Measurements from ENCODE around the gene ASCL3.
"Not testable (repeated sequence)": the region's sequence is repeated elsewhere in the genome, so short reads cannot be mapped to it uniquely, and the experiment has no call there.

ASCL3 gene

DNA sequence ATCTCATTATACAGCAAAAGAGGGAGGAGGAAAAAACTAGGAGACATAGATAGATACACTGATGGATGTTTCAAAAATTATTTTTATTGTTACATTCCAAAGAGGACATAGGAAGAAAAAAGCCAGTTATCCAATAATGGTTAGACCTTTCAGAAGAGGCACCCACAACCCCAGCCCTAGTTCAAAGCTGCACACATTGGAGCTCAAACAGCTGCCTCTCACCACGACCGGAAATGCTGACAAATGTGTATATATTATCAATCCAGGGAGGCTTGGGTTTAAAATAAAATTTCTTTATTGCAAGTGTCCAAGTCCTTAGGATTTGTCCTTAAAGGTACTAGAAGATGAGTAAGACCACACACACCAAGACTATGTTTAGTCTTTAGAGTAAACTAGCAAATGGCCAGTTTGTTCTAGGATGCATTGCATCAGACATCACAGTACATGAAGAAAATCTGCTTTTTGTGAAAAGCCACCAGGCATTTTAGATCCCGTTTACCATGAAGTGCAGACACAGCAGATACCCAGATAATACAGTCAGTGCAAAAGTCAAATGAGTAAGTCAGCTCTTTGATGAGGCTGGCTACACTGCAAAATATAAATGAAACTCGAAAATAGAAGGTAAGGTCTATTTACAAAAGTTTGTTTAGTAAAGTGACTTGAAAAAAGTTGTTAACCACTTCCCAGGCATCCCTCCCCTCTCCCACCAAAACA, 4.6 kb upstream of the ASCL3 start:
- DNase-seq, result no peak

DNA sequence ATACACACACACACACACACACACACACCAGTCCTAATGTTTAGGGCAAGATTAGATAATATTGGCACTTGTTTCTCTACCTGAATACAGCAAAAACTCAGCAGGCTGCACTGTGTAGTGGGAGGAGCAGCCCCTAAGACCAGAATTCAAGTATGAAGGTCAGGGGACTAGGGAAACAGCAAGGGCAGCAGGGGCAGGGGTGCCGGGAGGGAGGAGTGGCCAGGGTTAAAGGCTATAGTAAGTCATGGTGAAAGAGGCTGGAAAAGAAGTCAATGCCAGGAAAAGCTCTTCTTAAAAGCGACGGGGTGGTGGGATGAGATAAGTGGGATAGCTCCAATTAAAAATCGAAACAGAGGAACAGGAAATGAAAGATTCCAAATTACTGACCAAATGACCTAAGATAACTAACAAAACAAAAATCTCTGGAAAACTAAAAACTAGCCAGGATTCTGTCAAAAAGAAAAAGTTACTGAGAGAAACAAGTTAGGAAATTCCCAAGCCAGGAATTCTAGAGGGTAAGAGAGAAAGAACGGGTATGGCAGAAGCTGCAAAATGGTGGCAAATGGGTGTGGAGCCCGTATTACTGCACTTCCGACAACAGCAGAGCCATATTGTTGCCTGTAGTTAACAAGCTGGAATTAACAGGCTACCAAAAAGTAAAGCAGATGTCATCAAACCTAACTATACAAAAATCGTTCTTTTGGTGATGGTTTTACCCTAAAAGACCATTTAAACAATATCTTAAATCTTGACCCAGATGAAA, 1.3 kb downstream of the ASCL3 start:
- no peak for DNase-seq

DNA sequence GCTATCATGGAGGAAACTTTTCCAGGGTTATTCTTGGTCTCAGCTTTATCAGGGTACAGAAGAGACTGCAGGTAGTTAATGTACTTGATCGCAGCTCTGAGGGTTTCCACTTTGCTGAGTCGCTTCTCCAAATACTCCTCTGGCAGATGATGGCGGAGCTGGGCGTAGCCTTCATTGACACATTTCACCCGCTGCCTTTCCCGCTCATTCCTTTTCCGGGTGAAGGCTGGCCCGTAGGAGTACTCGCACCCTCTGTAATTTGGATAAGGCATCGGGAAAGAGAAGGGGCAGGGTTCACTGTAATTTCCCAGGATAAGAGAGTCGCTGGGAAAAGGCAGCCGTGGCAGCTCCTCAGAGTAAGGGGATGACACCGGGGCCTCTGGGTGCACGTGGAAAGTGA, 5.2 kb downstream of the ASCL3 start:
- no peak for DNase-seq

DNA sequence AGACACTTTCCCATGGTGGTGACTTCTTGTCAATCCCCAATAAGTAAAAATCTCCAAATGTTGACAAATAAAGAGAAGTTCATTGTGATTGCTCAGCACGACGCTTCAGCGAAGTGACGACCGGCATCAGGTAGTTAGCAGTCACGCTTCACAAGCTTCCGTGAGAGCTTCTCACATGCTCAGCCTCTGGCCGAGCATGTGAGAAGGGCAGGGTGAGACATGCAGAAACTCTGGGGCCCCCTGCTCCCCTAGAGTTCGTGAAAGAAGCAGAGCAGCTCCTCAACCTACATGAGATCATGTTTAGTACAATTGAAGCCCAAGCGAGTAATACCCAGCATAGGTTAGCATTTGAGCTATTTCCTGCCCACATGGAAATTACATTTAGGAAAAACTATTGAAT, 5.7 kb downstream of the ASCL3 start:
- no peak for DNase-seq

DNA sequence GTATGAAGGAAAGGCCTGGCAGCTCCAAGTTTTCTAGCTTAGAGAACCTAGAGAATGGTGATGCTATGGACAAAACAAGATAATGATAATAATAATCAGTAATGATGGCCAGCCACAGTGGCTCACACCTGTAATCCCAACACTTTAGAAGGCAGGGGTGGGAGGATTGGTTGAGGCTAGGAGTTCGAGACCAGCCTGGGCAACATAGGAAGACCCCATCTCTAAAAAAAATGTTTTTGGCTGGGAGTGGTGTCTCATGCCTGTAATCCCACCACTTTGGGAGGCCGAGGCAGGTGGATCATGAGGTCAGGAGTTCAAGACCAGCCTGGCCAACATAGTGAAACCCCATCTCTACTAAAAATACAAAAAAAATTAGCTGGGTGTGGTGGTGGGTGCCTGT, 7.0 kb downstream of the ASCL3 start:
- not testable (repeated sequence) for DNase-seq

DNA sequence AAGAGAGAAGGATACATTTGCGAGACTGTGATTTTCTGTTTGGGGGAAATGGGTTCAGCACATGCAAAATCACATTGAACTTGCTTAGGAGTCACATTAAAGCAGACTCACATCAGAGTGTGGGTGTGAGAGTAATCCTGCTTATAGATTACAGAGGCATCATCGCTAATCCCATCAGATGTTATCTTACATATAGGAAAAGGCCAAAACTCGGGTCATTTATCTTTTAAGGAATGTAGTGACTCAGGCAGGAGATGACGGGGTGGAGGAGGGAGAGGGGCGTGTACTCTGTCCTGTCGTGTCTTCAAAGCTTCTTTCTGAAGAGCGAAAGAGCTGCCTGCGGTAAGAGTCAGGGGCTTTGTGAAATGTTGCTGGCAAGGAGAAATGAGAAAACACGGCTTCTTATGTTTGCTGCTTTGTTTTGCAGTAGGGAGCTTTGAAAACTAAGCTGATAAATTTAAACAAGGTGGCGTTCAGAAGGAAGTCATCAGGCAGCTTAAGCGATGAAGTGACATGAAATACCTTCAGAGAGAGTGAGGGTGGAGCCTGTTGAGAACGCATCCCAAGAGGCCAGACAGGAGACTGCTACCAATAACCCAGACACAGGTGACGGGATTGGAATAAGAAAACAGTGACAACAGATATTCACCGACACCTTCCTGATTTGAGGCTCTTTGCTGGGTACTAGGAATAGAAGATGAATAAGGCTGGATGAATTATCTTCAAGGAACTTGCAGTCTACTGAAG, 7.9 kb downstream of the ASCL3 start:
- DNase-seq, result no peak

DNA sequence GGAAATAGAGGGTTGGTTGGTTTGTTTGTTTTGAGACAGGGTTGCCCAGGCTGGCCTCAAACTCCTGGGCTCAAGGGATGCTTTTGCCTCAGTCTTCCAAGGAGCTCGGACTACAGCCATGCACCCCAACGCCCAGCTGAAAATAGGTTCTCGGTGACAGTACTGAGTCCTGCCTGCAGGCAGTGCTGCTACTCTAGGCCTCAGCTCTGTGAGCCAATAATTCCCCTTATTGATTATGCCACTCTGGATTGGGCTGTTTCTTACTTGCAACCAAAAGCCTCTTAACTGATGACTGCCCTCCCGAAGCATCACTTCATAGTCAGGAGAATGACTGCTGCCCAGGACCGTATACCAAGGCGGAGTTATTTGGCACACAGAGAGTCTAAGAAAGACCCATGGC, 8.9 kb downstream of the ASCL3 start:
- DNase-seq, result no peak

DNA sequence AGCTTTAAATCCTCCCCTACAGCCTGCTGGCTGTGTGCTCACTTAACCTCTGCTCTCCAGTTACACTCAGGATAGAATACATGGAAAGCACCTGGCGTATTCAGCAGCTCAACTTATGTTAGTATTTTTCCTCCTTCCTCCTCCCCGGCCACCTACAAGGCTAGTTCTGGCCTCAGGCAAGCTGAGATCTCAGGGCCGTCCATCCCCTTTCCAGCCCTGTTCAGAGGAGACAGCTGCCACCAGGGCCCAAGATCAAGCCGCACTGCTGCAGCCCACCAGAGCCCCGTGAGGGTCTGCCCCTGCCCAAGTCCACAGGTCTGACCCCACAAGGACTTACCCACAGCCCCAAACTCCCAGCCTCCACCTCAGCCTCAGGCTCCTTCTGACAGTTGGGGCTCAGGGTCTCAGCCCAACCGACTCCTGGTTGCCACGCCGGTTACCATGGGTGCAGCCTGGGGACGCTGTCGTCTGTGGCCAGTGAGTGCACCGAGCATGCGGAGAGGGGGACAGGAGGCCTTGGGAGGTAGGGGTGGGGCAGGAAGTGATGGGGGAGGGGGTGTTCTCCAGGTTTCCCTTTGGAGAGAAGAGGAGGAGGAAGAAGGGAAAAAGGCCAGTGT, 10.1 kb downstream of the ASCL3 start, which contains the start of gene C11orf16:
Gene C11orf16, minus strand, starts transcription at position 384 of the 617 bp plus-strand sequence. CDS start 639 bp downstream, outside the sequence.
- DNase-seq, result no peak

DNA sequence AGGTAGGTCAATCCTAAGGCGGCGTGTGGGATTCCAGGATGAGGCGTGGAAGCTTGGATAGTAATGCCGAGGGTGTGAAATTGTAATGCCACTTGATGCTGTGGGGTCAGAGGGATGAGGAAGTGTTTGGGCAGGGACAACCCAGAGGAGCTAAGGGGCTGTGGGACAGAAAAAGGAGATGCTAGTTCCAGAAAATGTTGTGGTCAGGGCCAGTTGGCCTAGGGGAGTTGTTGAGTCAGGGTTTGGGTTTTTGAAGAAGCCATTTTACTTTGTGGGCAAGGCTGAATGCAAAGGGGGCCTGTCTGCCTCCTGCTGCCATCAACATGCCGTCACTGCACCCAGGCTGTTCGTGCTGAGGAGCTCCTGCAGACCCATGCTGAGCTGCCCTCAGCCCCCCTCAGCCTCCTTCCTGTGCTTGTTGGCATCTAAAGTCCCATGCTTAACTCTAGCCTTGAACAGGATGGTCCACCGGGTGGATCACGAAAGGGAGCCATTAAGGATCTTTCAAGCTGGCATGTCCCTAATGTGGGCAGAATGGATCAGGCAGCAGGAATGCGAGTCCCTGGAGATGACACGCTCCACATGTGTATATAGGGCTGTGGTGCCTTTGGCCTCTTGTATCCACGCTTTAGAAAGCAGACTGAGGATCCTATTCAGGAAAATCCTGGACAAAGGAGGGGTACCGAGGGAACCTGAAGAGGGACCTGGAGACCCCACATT, 12.2 kb downstream of the ASCL3 start:
- no peak for DNase-seq

DNA sequence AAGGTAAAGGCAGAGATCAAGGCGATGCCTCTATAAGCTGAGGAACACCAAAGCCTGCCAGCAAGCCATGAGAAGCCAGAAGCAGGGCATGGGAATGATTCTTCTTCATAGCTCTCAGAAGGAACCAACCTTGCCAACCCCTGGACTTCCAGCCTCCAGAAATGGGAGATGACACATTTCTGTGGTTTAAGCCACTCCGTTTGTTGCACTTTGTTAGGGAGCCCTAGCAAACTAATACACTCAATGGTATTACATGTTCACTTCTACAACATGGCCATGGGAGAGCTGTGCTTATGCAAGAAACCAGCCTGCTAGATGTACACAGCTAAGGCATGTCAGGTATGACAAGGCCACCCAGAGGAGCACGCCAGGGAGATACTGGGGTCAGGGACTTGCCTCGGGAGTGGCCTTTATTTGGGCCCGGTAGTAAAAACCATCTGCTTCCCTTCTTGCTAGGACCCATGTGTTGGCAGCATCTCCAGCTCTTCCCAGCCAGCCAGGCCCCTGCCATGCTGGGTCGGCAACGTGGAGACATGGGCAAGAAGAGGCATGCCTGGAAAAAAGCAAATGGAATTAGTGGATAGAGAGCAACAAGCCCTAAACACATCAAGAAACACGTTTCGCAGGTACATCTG, 13.7 kb downstream of the ASCL3 start:
- no peak for DNase-seq

DNA sequence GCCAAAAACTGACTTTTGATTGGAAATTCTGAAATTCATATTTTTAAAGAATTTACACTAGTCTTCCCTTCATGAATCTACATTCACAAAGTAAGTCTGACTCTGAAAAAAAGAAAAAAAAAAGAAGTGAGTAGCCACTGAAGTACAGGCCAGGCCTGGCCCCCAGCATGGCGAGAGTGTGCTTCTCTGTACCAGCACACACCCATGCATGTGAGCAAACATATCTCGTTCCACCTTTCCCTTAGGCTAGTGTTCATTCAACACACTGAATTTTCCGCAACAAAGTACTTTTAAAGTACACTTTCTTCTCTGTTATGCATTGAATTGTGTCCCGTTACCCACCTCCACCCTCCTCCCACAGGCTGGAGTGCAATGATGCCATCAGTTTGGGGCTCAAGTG, 14.6 kb downstream of the ASCL3 start:
- DNase-seq, result no peak

DNA sequence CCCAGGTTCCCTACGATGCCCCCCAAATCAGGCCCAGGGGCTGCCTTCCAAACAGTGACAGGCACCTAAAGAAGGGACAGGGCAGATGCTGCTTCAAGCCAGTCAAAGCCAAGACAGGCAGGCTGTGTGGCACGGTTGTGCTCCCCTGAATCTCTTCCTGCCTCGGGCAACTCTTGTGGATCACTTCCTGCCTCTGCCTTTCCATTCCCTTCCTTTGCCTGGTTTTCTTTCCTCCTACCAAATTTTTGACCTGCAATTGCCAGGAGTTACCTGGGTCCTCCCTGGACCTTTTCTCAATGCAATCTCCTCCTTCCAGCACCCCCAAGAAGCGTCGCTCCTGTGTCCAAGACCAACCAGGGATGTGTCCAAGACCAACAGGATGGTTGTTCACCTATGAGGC, 15.6 kb downstream of the ASCL3 start:
- no peak for DNase-seq

DNA sequence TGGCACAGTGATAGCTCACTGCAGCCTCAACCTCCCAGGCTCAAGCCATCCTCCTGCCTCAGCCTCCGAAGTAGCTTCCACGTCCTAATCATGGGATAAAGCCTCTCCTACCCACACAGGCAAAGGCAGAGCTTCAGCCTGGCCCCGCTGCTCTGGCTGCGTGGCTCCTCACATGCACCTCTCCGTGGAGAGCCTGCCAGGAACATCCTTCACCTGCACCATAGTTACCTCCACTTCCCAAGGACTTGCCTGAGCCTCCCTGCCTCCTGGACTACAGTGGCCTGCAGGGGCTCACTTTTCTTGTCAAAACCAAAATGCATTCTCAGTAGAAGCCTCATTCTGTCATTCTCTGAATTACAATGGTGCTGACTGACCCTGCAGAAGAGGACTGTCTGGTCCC, 16.6 kb downstream of the ASCL3 start:
- DNase-seq, result no peak

DNA sequence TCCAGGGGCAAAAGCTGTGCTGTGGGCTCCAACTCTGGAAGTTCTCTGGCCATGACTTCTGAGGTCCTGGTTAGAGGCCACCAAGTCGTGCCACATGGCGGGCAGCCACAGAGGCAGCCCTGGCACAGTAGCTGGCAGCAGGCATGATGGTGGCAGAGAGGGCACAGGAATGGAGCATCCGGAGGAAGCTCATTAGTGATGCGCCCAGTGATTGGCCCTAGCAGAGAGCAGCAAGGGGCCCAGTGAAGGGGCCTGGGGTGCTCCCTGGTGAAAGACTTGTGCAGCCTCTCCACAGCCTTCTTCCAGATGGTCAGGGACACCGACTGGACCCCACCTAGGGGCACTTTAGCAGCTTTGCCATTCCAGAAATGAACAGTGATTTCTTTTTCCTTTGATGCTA, 17.1 kb downstream of the ASCL3 start:
- no peak for DNase-seq

DNA sequence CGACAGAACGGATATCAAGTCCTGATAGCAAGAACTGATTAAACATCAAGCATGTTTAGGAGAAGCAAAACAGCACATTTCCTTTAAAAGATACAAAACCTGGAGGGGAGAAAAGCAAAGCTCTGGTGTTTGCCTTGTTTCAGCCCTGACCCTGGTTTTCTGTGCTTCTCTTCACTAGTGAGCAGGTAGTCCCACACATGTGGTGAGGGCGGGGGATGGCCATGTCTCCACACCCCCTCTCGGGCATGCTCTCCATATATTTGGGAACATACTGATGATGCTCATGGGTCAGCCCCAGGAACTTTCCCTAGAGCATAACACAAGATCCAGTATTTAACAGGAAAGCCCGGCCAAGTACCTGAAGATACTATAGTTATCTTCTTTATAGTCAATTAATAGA, 20.1 kb downstream of the ASCL3 start:
- no peak for DNase-seq

DNA sequence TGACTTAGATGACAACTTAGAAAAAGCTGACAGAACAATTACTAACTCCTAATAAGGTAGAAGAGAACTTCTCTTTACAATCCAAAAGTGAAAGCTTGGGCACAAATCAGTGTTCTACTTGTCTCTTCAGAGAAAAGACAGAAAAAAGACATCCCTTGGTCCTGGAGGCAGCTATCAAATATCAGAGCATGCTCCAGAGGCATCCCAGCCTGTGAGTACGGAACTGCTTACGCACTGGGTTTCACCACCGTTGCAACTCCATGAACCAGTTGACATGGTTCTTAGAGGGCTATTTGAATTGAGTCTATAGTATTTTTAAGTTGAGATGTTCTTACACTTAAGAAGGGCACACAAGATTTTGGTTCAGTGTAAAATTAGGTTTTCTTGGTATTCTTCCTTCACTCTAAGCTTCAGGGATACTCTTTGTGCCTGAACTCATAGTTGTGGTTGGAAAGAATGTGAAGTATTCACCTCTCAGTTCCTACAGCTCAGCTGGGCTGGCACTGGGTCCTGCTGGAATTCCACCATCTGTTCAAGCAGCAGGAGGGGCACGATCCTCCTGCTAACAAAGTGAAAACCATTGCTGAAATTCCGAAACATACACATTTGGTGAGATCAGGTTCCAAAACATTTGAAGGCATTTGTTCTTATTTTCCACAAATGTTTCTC, 25.5 kb downstream of the ASCL3 start:
- no peak for DNase-seq

DNA sequence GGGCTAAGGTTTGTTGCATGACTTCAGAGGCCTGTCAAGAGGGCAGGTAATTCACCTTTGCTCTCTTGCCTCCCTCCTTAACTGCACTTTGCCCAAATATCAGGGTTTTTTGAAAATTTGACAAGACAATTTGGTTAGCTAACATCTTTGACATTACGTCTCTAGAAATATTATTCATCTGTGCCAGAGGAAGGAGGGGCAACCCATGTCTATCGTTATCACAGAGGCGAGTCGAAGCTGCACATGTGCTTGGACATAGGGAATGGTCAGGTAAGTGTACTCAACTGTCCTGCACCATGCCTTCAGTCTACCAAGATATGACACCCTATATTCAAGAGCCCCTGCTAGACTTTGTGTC, 28.2 kb downstream of the ASCL3 start:
- no peak for DNase-seq

DNA sequence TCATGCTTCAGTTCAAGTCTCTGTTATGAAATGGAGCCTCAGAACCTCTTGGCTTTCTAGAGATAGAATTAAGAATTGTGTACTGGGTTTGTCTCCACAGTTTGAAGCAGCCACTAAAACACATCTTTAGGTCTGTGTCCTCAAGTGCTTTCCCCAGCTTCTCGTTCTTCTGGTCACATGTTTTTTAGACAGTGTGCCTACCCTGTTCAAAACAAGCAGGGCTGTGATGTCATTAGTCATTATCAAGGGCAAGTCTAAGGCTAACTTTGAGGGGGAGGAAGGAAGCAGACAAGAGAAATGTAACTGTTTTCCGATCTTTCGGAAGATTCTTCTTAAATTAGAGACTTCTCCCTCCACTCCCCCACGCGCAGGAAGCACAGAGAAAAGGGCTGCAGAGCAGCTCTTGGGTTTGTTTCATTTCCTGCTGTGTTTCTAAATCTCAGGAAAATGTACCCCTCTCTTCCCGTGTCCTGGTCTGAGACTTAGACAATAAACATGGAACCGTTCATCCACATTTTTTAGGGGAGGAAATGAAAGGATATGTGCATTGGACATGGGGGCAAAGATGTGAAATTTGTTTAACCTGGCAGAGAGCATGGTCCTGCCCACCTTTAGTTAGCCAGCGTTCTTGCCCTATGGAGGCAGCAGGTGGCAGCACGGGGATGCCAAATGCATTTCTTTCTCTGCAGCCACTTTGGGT, 28.7 kb downstream of the ASCL3 start:
- peak; percentile 58 for DNase-seq

DNA sequence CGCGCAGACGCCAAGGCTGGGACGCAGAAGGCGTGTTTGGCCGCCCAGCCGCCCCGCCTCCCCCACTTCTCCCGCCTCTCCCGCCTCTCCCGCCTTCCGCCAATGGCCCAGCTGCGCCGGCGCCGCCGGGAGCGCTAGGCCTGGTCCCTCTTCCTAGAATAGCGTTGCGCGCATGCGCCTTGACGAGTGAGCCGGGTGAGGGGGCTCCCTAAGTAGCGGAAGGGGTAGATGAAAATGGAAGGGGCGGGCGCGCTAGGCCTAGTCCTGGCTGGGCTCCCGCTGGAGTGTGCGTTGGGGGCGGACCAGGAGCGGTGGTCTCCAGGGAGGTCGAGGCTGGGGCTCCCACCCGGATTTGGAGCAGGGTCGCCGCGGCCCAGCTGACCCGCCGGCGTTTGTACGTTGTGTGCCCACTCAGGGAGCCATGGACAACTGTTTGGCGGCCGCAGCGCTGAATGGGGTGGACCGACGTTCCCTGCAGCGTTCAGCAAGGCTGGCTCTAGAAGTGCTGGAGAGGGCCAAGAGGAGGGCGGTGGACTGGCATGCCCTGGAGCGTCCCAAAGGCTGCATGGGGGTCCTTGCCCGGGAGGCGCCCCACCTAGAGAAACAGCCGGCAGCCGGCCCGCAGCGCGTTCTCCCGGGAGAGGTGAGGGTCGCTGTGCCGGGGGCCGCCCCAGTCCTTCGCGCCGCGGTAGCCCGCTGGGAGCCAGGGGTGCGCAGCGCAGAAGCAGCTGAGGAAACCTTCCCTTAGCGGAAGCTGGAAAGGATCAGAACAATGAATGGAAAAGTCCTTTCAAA, 31.6 kb downstream of the ASCL3 start, which contains the start of gene AKIP1:
Gene AKIP1, plus strand, starts transcription at position 161 of the 795 bp plus-strand sequence. Its CDS starts 261 bp downstream, at position 422.
- peak; percentile 90 for DNase-seq

DNA sequence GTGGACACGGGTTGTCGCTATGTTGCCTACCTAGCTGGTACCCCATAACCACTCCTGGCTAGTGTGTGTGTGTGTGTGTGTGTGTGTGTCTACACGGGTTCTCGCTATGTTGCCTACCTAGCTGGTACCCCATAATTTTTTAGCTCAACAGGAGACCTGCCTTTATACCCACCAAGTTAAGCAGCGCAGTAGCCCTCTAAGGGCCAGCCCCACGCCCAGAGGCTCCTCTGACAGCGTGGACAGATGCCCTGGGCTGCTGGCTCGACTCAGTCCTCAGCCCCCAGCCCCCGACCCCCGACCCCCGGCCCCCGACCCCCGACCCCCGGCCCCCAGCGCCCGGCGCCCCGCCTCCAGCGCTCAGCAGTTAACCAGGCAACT, 32.2 kb downstream of the ASCL3 start:
- no peak for DNase-seq

Measured in activated CD4-positive, alpha-beta T cell treated with anti-CD3 and anti-CD28 coated beads for 48 hours (primary cell).